Karpas-422 (cell line): ENCODE data around the gene ZNF778. TPM values are rescaled to one million over a fixed set of nuclear protein-coding genes. Genes with fewer than 3 reads are reported as not detected.
"Not testable (repeated sequence)": the region's sequence is repeated elsewhere in the genome, so short reads cannot be mapped to it uniquely, and the experiment has no call there.

Experiments used
- DNase-seq: peaks from one replicate; pipeline ENCODE4 v3.0.0-alpha.2; 2015
- H2AFZ ChIP-seq: fragments of 200-600 bp; sonication (generic); 2 replicates; pipeline ENCODE4 v1.6.1; 2014; ENCODE audit warnings: antibody characterized with exemption, low read length, mixed read lengths
- H3K27ac ChIP-seq: fragments of 200-600 bp; sonication (generic); 2 replicates; pipeline ENCODE4 v1.5.1; 2014; ENCODE audit warnings: mild to moderate bottlenecking, low read length, moderate library complexity
- H3K27me3 ChIP-seq: fragments of 200-600 bp; sonication (generic); 2 replicates; pipeline ENCODE4 v1.6.1; 2014; ENCODE audit warnings: low read length, mixed read lengths
- H3K36me3 ChIP-seq: fragments of 200-600 bp; sonication (generic); 2 replicates; pipeline ENCODE4 v1.6.1; 2014; ENCODE audit warnings: low read length, mixed read lengths; ENCODE audit not compliant: insufficient read depth
- H3K4me1 ChIP-seq: fragments of 200-600 bp; sonication (generic); 2 replicates; pipeline ENCODE4 v1.6.1; 2014; ENCODE audit warnings: mild to moderate bottlenecking, low read length, mixed read lengths
- H3K4me2 ChIP-seq: fragments of 200-600 bp; sonication (generic); 2 replicates; pipeline ENCODE4 v1.6.1; 2014; ENCODE audit warnings: low read length, low read depth, mild to moderate bottlenecking; ENCODE audit not compliant: poor library complexity, severe bottlenecking
- H3K4me3 ChIP-seq: fragments of 200-600 bp; sonication (generic); 2 replicates; pipeline ENCODE4 v1.5.1; 2014; ENCODE audit warnings: mild to moderate bottlenecking, antibody characterized with exemption, low read length, mixed read lengths
- H3K79me2 ChIP-seq: fragments of 200-600 bp; sonication (generic); 2 replicates; pipeline ENCODE4 v1.6.1; 2014; ENCODE audit warnings: mild to moderate bottlenecking, low read length, mixed read lengths
- H3K9ac ChIP-seq: fragments of 200-600 bp; sonication (generic); 2 replicates; pipeline ENCODE4 v1.6.0; 2014; ENCODE audit warnings: low read length
- H3K9me2 ChIP-seq: fragments of 200-600 bp; sonication (generic), shearing (Covaris generic); replicated peaks from 2 replicates; pipeline ENCODE4 v1.6.0; 2014; ENCODE audit warnings: mild to moderate bottlenecking, low read length, moderate library complexity; ENCODE audit not compliant: insufficient read depth
- H3K9me3 ChIP-seq: fragments of 300-700, 200-600 bp; sonication (generic); 2 replicates; pipeline ENCODE4 v1.6.1; 2014; ENCODE audit warnings: low read length, mixed read lengths
- H4K20me1 ChIP-seq: fragments of 200-600 bp; sonication (generic); 2 replicates; pipeline ENCODE4 v1.6.1; 2014; ENCODE audit warnings: mild to moderate bottlenecking, antibody characterized with exemption, low read length, low read depth; ENCODE audit not compliant: insufficient read depth
- total RNA-seq: library from RNA; depleted of rRNA; stranded (reverse); fragments of >200 nt; shearing (Covaris generic); gene quantifications from 2 replicates; pipeline ENCODE4 v1.2.3, GENCODE V29; 2014; ENCODE audit warnings: low replicate concordance

Gene ZNF778
- total RNA-seq, 1 experiment from 2014 or later, result 2.7 TPM

- Histone ChIP-seq H3K4me3 (no peak overlapping the region), H3K4me2 (no peak overlapping the region), H3K9ac (no peak overlapping the region), H3K9me3 (no peaks in the 10 kb centered on the region), H3K27ac (no peak overlapping the region), H2AFZ (no peak overlapping the region), H3K4me1 (no peaks in the 10 kb centered on the region), H4K20me1 (no peaks in the 10 kb centered on the region), H3K27me3 (no peaks in the 10 kb centered on the region), H3K9me2 (no peaks in the 10 kb centered on the region), H3K36me3 (no peaks in the 10 kb centered on the region), H3K79me2 (no peaks in the 10 kb centered on the region)
- DNase-seq, result no peak
Observed at GRCh38 chr16:89261691-89262563, 44.4 kb downstream of the ZNF778 start.

- DNase-seq, result no peak
- H3K4me3 ChIP-seq, result no peak overlapping the region
Observed at GRCh38 chr16:89264800-89265550, 47.5 kb downstream of the ZNF778 start.

GRCh38 chr16:89265647-89266046 is 48.1 kb downstream of the ZNF778 start:
- Histone ChIP-seq H3K9me2 (no peaks in the 10 kb centered on the region), H3K9ac (no peak overlapping the region), H3K79me2 (no peaks in the 10 kb centered on the region), H3K36me3 (no peaks in the 10 kb centered on the region), H3K9me3 (no peaks in the 10 kb centered on the region), H3K27ac (no peak overlapping the region), H3K4me2 (no peak overlapping the region), H2AFZ (no peak overlapping the region), H3K27me3 (no peaks in the 10 kb centered on the region), H3K4me3 (no peak overlapping the region), H4K20me1 (no peaks in the 10 kb centered on the region), H3K4me1 (no peaks in the 10 kb centered on the region)
- DNase-seq, result no peak

More at GRCh38 chr16:89264800-89265550, 47.5 kb downstream of the ZNF778 start:
- Histone ChIP-seq H3K4me2 (no peak overlapping the region), H3K9ac (no peak overlapping the region), H3K4me1 (no peaks in the 10 kb centered on the region), H2AFZ (no peak overlapping the region), H3K9me3 (no peaks in the 10 kb centered on the region), H3K27me3 (no peaks in the 10 kb centered on the region), H3K27ac (no peak overlapping the region), H3K36me3 (no peaks in the 10 kb centered on the region), H3K79me2 (no peaks in the 10 kb centered on the region), H4K20me1 (no peaks in the 10 kb centered on the region), H3K9me2 (no peaks in the 10 kb centered on the region)

- Histone ChIP-seq H2AFZ (no peak overlapping the region), H3K9me2 (no peaks in the 10 kb centered on the region), H3K9me3 (no peaks in the 10 kb centered on the region), H3K36me3 (no peaks in the 10 kb centered on the region), H3K9ac (no peak overlapping the region), H3K79me2 (no peaks in the 10 kb centered on the region), H3K4me3 (no peak overlapping the region), H3K27ac (no peak overlapping the region), H3K4me1 (no peaks in the 10 kb centered on the region), H3K27me3 (no peaks in the 10 kb centered on the region), H4K20me1 (no peaks in the 10 kb centered on the region), H3K4me2 (no peak overlapping the region)
- DNase-seq, result no peak
Observed at GRCh38 chr16:89266521-89267134, 49.1 kb downstream of the ZNF778 start.

- H4K20me1 ChIP-seq, result not testable (repeated sequence)
Observed at GRCh38 chr16:89267746-89268145, 50.2 kb downstream of the ZNF778 start.

GRCh38 chr16:89268585-89268984 is 51.1 kb downstream of the ZNF778 start:
- Histone ChIP-seq H3K79me2 (no peaks in the 10 kb centered on the region), H3K9ac (no peak overlapping the region), H3K4me2 (no peak overlapping the region), H3K4me1 (no peaks in the 10 kb centered on the region), H3K9me3 (no peaks in the 10 kb centered on the region), H3K9me2 (no peaks in the 10 kb centered on the region), H3K27me3 (no peaks in the 10 kb centered on the region), H3K36me3 (no peaks in the 10 kb centered on the region), H3K4me3 (no peak overlapping the region), H4K20me1 (no peaks in the 10 kb centered on the region), H3K27ac (no peak overlapping the region), H2AFZ (no peak overlapping the region)
- no peak for DNase-seq

More at GRCh38 chr16:89267746-89268145, 50.2 kb downstream of the ZNF778 start:
- not testable (repeated sequence) for H2AFZ ChIP-seq, H3K4me1 ChIP-seq, H3K9me2 ChIP-seq, H3K4me3 ChIP-seq, H3K27me3 ChIP-seq, H3K9me3 ChIP-seq, H3K4me2 ChIP-seq, H3K27ac ChIP-seq, H3K36me3 ChIP-seq, H3K79me2 ChIP-seq, DNase-seq, H3K9ac ChIP-seq

- no peak overlapping the region for H3K27ac ChIP-seq
- H3K9me2 ChIP-seq, result no peaks in the 10 kb centered on the region
- H4K20me1 ChIP-seq, result no peaks in the 10 kb centered on the region
- H3K9me3 ChIP-seq, result no peaks in the 10 kb centered on the region
- H3K4me3 ChIP-seq, result no peak overlapping the region
- no peaks in the 10 kb centered on the region for H3K27me3 ChIP-seq
- H3K9ac ChIP-seq, result no peak overlapping the region
- no peak overlapping the region for H3K4me2 ChIP-seq
- no peaks in the 10 kb centered on the region for H3K4me1 ChIP-seq
- no peak for DNase-seq
- no peaks in the 10 kb centered on the region for H3K36me3 ChIP-seq
- H3K79me2 ChIP-seq, result no peaks in the 10 kb centered on the region
- no peak overlapping the region for H2AFZ ChIP-seq
Observed at GRCh38 chr16:89268987-89269735, 51.7 kb downstream of the ZNF778 start.
